HepG2 (cell line): Measurements from ENCODE around the gene COL18A1. TPM values are rescaled to one million over a fixed set of nuclear protein-coding genes. Genes with fewer than 3 reads are reported as not detected.

ENCODE experiments used
- ASH2L ChIP-seq: fragments of 300-600, 200-600 bp; sonication (generic); IDR thresholded peaks from 2 replicates; pipeline ENCODE4 v1.7.0; 2017; ENCODE audit warnings: low read depth, mild to moderate bottlenecking, moderate library complexity, mixed read lengths, low read length; ENCODE audit not compliant: insufficient read length
- CAMTA2 ChIP-seq: sonication (generic); formaldehyde crosslinking; IDR thresholded peaks from 2 replicates; pipeline ENCODE4 v1.4.0; 2020; ENCODE audit warnings: mild to moderate bottlenecking, missing genetic modification reagents, borderline replicate concordance
- CREM ChIP-seq, 2 experiments: sonication (generic) in 1 of 2; formaldehyde crosslinking in 1 of 2; IDR thresholded peaks; 2 replicates each; pipeline versions ENCODE4 v1.4.0 to v1.6.1; 2016 to 2020; ENCODE audit warnings: antibody characterized with exemption in 1 of 2, mild to moderate bottlenecking in 1 of 2, missing genetic modification reagents in 1 of 2
- ZNF326 ChIP-seq: sonication (generic); formaldehyde crosslinking; IDR thresholded peaks from 2 replicates; pipeline ENCODE4 v1.4.0; 2020; ENCODE audit warnings: missing genetic modification reagents, borderline replicate concordance
- microRNA-seq: library from miRNA; unstranded; fragments of <30 nt; microRNA quantifications from one replicate; pipeline ENCODE4, GENCODE V29; 2020
- polyA plus RNA-seq, 8 experiments: library from polyadenylated mRNA; depleted of rRNA in 3 of 8; stranded (reverse) in 7 of 8; unstranded in 1 of 8; fragments of >200 nt; fragmentation: Illumina TruSeq in 4 of 8; extraction: Trizol in 4 of 8; gene quantifications; 2 replicates each; pipeline versions ENCODE4 v1.2.1 to v1.2.3, GENCODE V29; 2011 to 2016; ENCODE audit warnings: low read depth in 4 of 8, missing spikeins in 1 of 8, mixed read lengths in 1 of 8; ENCODE audit not compliant: insufficient read depth in 1 of 8
- small RNA-seq, 3 experiments: library from RNA; depleted of rRNA; stranded (forward); fragments of <200 nt; gene quantifications; one replicate each; pipeline ENCODE3, GENCODE V24; 2012; ENCODE audit warnings: low read depth in 2 of 3, low replicate concordance in 1 of 3; ENCODE audit not compliant: insufficient read length in 3 of 3, insufficient read depth in 2 of 3
- total RNA-seq, 5 experiments: library from RNA; depleted of rRNA; stranded (reverse); fragments of >200 nt; fragmentation: Illumina TruSeq; extraction: Trizol; gene quantifications; 2 replicates each; pipeline ENCODE4 v1.2.3, GENCODE V29; 2016; ENCODE audit warnings: low read depth in 1 of 5

Gene COL18A1
- total and polyA plus RNA-seq, 2 of the 13 experiments (the other 11 are each of a cell fraction or from before 2014, with no cell fraction given), result 79.0 to 102 TPM

DNA sequence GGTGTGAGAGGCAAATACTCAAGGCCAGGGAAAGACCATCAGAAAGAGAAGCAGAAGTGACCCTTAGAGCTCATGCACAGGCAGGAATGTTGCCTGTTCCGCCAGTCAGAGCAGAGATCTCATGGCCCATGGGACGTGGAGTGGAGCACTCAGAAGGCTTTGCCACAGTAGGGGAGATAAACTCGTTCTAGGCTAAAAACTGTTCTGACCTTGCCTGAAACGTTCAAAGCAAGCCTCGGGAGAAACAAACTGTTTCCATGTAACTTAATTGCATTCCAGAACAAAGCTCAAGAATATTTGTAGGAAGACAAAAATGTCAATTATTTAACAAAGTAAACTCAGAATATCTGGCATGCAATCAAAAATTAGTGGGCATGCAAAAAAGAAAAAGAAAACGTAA is 158.0 kb downstream of the COL18A1 start (continued):
- TF ChIP-seq ZNF326 (CRISPR knock-in tag) (no peak), ASH2L (no peak), CREM (IDR thresholded peaks at IDR 0.05) (no peak), CREM (CRISPR knock-in tag; IDR thresholded peaks at IDR 0.05) (no peak), CAMTA2 (CRISPR knock-in tag) (no peak)

Small RNA genes lying within 50 kb of the gene (microRNA-seq; reads per million reads assigned to microRNA genes)
- 4.8 reads per million, percentile 31 among the genes with 10 or more reads in this experiment for gene MIR6815

Small RNA genes lying within 50 kb of the gene (small RNA-seq; reads per million reads assigned to genes)
- gene MIR6815 (0 to 0.98 (median 0.10) reads per million in 3 experiments), gene MTCO1P3 (0 reads per million in 3 experiments)

Other genes with a start within 250 kb of the COL18A1 start
- gene POFUT2, start 117.3 kb upstream of the COL18A1 start, total RNA-seq (2016; rRNA removed; fragmentation: Illumina TruSeq; extraction: Trizol), result 9.8 and 24.0 TPM in 2 replicates
- 21.7 and 22.8 TPM in 2 replicates for gene POFUT2, start 117.3 kb upstream of the COL18A1 start, polyA plus RNA-seq (2011; rRNA removed)
- 12.6 and 21.8 TPM in 2 replicates for gene SLC19A1, start 137.3 kb downstream of the COL18A1 start, total RNA-seq (2016; rRNA removed; fragmentation: Illumina TruSeq; extraction: Trizol)
- gene SLC19A1, start 137.3 kb downstream of the COL18A1 start, polyA plus RNA-seq (2011; rRNA removed), result 23.0 and 31.0 TPM in 2 replicates
- not detected in 2 replicates for gene PCBP3, start 238.6 kb downstream of the COL18A1 start, total RNA-seq (2016; rRNA removed; fragmentation: Illumina TruSeq; extraction: Trizol)
- gene PCBP3, start 238.6 kb downstream of the COL18A1 start, polyA plus RNA-seq (2011; rRNA removed), result not detected in 2 replicates